Right lobe of liver (tissue), 4 donors: Measurements from ENCODE around the gene SLC38A1.

ENCODE experiments used
- POLR2A ChIP-seq: fragments of 450-650 bp; IDR thresholded peaks from one replicate; pipeline ENCODE4 v1.6.1; 2017; ENCODE audit warnings: antibody characterized with exemption, mild to moderate bottlenecking
- TF ChIP-seq, protein P1 (sequence below), 4 donors: fragments of 200-600 bp in 3 of 4; fragments of 450-650 bp in 1 of 4; IDR thresholded peaks; one replicate each; pipeline versions ENCODE4 v1.5.1 to v1.8.0; 2016 to 2022; ENCODE audit warnings: antibody characterized with exemption in 4 of 4, mild to moderate bottlenecking in 2 of 4
- donor health status: DM: no; HTN: no; CAD: no.
- donor health status: DM: no; HTN: no; CAD: no.
- donor health status: DM: no; HTN: yes; CAD: no.

GRCh38 chr12:46208370-46208769, 60.5 kb downstream of the SLC38A1 start:
- TF ChIP-seq POLR2A, result no peak
- TF ChIP-seq, protein P1, sequence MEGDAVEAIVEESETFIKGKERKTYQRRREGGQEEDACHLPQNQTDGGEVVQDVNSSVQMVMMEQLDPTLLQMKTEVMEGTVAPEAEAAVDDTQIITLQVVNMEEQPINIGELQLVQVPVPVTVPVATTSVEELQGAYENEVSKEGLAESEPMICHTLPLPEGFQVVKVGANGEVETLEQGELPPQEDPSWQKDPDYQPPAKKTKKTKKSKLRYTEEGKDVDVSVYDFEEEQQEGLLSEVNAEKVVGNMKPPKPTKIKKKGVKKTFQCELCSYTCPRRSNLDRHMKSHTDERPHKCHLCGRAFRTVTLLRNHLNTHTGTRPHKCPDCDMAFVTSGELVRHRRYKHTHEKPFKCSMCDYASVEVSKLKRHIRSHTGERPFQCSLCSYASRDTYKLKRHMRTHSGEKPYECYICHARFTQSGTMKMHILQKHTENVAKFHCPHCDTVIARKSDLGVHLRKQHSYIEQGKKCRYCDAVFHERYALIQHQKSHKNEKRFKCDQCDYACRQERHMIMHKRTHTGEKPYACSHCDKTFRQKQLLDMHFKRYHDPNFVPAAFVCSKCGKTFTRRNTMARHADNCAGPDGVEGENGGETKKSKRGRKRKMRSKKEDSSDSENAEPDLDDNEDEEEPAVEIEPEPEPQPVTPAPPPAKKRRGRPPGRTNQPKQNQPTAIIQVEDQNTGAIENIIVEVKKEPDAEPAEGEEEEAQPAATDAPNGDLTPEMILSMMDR (IDR thresholded peaks at IDR 0.05), result no peak
